Type B pancreatic cell (in vitro differentiated cells): Measurements from ENCODE around the gene TOM1L2. TPM values are rescaled to one million over a fixed set of nuclear protein-coding genes. Genes with fewer than 3 reads are reported as not detected.

Source experiments
- DNase-seq: peaks from one replicate; pipeline ENCODE4 v3.0.0; 2021; ENCODE audit warnings: mixed read lengths; ENCODE audit not compliant: unreplicated experiment; ENCODE audit errors: extremely low spot score
- H3K27ac Mint-ChIP-seq: 2 replicates; pipeline ENCODE4 v1.8.0; 2021; ENCODE audit warnings: mild to moderate bottlenecking, mixed read lengths
- H3K27me3 Mint-ChIP-seq: 2 replicates; pipeline ENCODE4 v1.8.0; 2021; ENCODE audit warnings: mixed read lengths
- H3K36me3 Mint-ChIP-seq: 2 replicates; pipeline ENCODE4 v1.8.0; 2021; ENCODE audit warnings: mixed read lengths
- H3K4me1 Mint-ChIP-seq: one replicate; pipeline ENCODE4 v1.8.0; 2021; ENCODE audit warnings: mixed read lengths; ENCODE audit not compliant: unreplicated experiment
- H3K4me3 Mint-ChIP-seq: 2 replicates; pipeline ENCODE4 v1.8.0; 2021; ENCODE audit warnings: mild to moderate bottlenecking, mixed read lengths
- H3K9me3 Mint-ChIP-seq: 2 replicates; pipeline ENCODE4 v1.8.0; 2021; ENCODE audit warnings: mixed read lengths
- CTCF ChIP-seq: fragments of 200-600 bp; sonication (generic); conservative IDR thresholded peaks from 2 replicates; pipeline ENCODE4 v1.5.0; 2021; ENCODE audit warnings: antibody characterized with exemption, mild to moderate bottlenecking
- total RNA-seq: library from RNA; stranded (reverse); gene quantifications from 2 replicates; pipeline ENCODE4 v1.2.1, GENCODE V29; 2021; ENCODE audit warnings: low replicate concordance

TOM1L2 gene
- total RNA-seq, 1 donor from 2014 or later, result 62.5 TPM

GRCh38 chr17:17832032-17832363 is 140.2 kb downstream of the TOM1L2 start:
- H3K9me3 Mint-ChIP-seq, result no peaks in the 10 kb centered on the region
- H3K27ac Mint-ChIP-seq, result peak overlapping the region; percentile 71
- peaks cover 47% of the 10 kb centered on the region for H3K4me1 Mint-ChIP-seq
- DNase-seq, result no peak
- no peaks in the 10 kb centered on the region for H3K27me3 Mint-ChIP-seq
- H3K36me3 Mint-ChIP-seq, result peaks cover 3% of the 10 kb centered on the region
- H3K4me3 Mint-ChIP-seq, result no peak overlapping the region
- no peak for TF ChIP-seq CTCF

GRCh38 chr17:17831208-17832031 is 140.8 kb downstream of the TOM1L2 start:
- Mint-ChIP-seq H3K4me3 (peak overlapping the region; percentile 23), H3K4me1 (peaks cover 52% of the 10 kb centered on the region), H3K9me3 (no peaks in the 10 kb centered on the region), H3K27me3 (no peaks in the 10 kb centered on the region), H3K36me3 (peaks cover 3% of the 10 kb centered on the region), H3K27ac (peak overlapping the region; percentile 91)
- no peak for DNase-seq
- TF ChIP-seq CTCF, result no peak

GRCh38 chr17:17830740-17831207 is 141.4 kb downstream of the TOM1L2 start:
- Mint-ChIP-seq H3K27me3 (no peaks in the 10 kb centered on the region), H3K36me3 (peaks cover 7% of the 10 kb centered on the region), H3K4me1 (peaks cover 55% of the 10 kb centered on the region), H3K9me3 (no peaks in the 10 kb centered on the region), H3K27ac (peak overlapping the region; percentile 91), H3K4me3 (peak overlapping the region; percentile 23)
- no peak for TF ChIP-seq CTCF
- no peak for DNase-seq

- Mint-ChIP-seq H3K4me3 (no peak overlapping the region), H3K27me3 (no peaks in the 10 kb centered on the region), H3K36me3 (peaks cover 7% of the 10 kb centered on the region), H3K4me1 (peaks cover 52% of the 10 kb centered on the region), H3K27ac (peak overlapping the region; percentile 83), H3K9me3 (no peaks in the 10 kb centered on the region)
- DNase-seq, result no peak
- TF ChIP-seq CTCF, result no peak
These were observed 142.0 kb downstream of the TOM1L2 start for GRCh38 chr17:17830269-17830567.

GRCh38 chr17:17827826-17828621 is 144.2 kb downstream of the TOM1L2 start:
- H3K36me3 Mint-ChIP-seq, result peaks cover 7% of the 10 kb centered on the region

More at GRCh38 chr17:17827826-17828621, 144.2 kb downstream of the TOM1L2 start:
- DNase-seq, result no peak
- H3K4me1 Mint-ChIP-seq, result peaks cover 50% of the 10 kb centered on the region
- H3K27me3 Mint-ChIP-seq, result no peaks in the 10 kb centered on the region
- no peak for TF ChIP-seq CTCF
- no peaks in the 10 kb centered on the region for H3K9me3 Mint-ChIP-seq
- H3K27ac Mint-ChIP-seq, result peak overlapping the region; percentile 29
- no peak overlapping the region for H3K4me3 Mint-ChIP-seq
